NK-92 (cell line): ENCODE data around the gene C9orf153.
"Not testable (repeated sequence)": the region's sequence is repeated elsewhere in the genome, so short reads cannot be mapped to it uniquely, and the experiment has no call there.

ENCODE experiments used
- DNase-seq: peaks from one replicate; lab custom pipeline; 2025; ENCODE audit not compliant: unreplicated experiment; lab: John Stamatoyannopoulos, UW

The C9orf153 gene

GRCh38 chr9:86259557-86259956 lies at the start of gene C9orf153:
Gene C9orf153, minus strand, starts transcription at chr9:86259657. Its CDS starts 30,054 bp downstream, at chr9:86229603.
- DNase-seq = no peak

GRCh38 chr9:86308687-86309086 lies 49.2 kb upstream of the C9orf153 start:
- no peak for DNase-seq

- no peak for DNase-seq
Measured at GRCh38 chr9:86304236-86304730, 44.8 kb upstream of the C9orf153 start.

- no peak for DNase-seq
Measured at GRCh38 chr9:86303316-86303975, 44.0 kb upstream of the C9orf153 start.

GRCh38 chr9:86301686-86302085 lies 42.2 kb upstream of the C9orf153 start:
- no peak for DNase-seq

GRCh38 chr9:86300701-86301100 lies 41.2 kb upstream of the C9orf153 start:
- DNase-seq = no peak

GRCh38 chr9:86298873-86299272 lies 39.4 kb upstream of the C9orf153 start:
- no peak for DNase-seq

- not testable (repeated sequence) for DNase-seq
Measured at GRCh38 chr9:86290341-86290740, 30.9 kb upstream of the C9orf153 start.

- no peak for DNase-seq
Measured at GRCh38 chr9:86288499-86289198, 29.2 kb upstream of the C9orf153 start.

GRCh38 chr9:86287013-86287412 lies 27.6 kb upstream of the C9orf153 start:
- no peak for DNase-seq

- no peak for DNase-seq
Measured at GRCh38 chr9:86286278-86286677, 26.8 kb upstream of the C9orf153 start.

- no peak for DNase-seq
Measured at GRCh38 chr9:86285261-86285660, 25.8 kb upstream of the C9orf153 start.

GRCh38 chr9:86282979-86283535 lies 23.6 kb upstream of the C9orf153 start:
- no peak for DNase-seq

GRCh38 chr9:86282077-86282978 lies 22.9 kb upstream of the C9orf153 start, which contains the start of gene ISCA1:
Gene ISCA1, minus strand, starts transcription at chr9:86282538. Its CDS starts 80 bp downstream, at chr9:86282458.
- peak; percentile 92 for DNase-seq

GRCh38 chr9:86281593-86282076 lies 22.2 kb upstream of the C9orf153 start:
- no peak for DNase-seq

GRCh38 chr9:86280580-86280979 lies 21.1 kb upstream of the C9orf153 start:
- no peak for DNase-seq

GRCh38 chr9:86279839-86280238 lies 20.4 kb upstream of the C9orf153 start:
- no peak for DNase-seq

GRCh38 chr9:86277072-86277471 lies 17.6 kb upstream of the C9orf153 start:
- DNase-seq = no peak

- no peak for DNase-seq
Measured at GRCh38 chr9:86275962-86276361, 16.5 kb upstream of the C9orf153 start.

- DNase-seq = no peak
Measured at GRCh38 chr9:86274821-86275643, 15.6 kb upstream of the C9orf153 start.
